Natural killer cell (primary cell): Measurements from ENCODE around the gene PARVA. TPM values are rescaled to one million over a fixed set of nuclear protein-coding genes. Genes with fewer than 3 reads are reported as not detected.

Experiments
- ATAC-seq, 3 donors: fragments of 150-1000 bp in 2 of 3; fragments of 200-7000 bp in 1 of 3; cut with Tn5 transposase; 1 replicate in 1 of 3; 2 replicates in 2 of 3; pipeline ENCODE4 v1.10.0; 2021; ENCODE audit warnings: mild to moderate bottlenecking in 2 of 3, moderate library complexity in 2 of 3
- DNase-seq, 2 donors: peaks; one replicate each; pipeline versions ENCODE4 v3.0.0 to v3.0.0-alpha.2; 2013 to 2021; ENCODE audit warnings: mixed read lengths in 1 of 2
- H3K27ac ChIP-seq: one replicate; pipeline ENCODE4 v1.5.1; 2013; ENCODE audit warnings: mild to moderate bottlenecking, low read length
- H3K27me3 ChIP-seq: one replicate; pipeline ENCODE4 v1.6.1; 2013; ENCODE audit warnings: low read length; ENCODE audit not compliant: control insufficient read depth, insufficient read depth
- H3K36me3 ChIP-seq: one replicate; pipeline ENCODE4 v1.6.1; 2013; ENCODE audit warnings: low read length; ENCODE audit not compliant: control insufficient read depth, insufficient read depth
- H3K4me1 ChIP-seq: one replicate; pipeline ENCODE4 v1.6.1; 2013; ENCODE audit warnings: low read length; ENCODE audit not compliant: control insufficient read depth, insufficient read depth
- H3K4me3 ChIP-seq: one replicate; pipeline ENCODE4 v1.5.1; 2013; ENCODE audit warnings: low read length
- H3K9me3 ChIP-seq: one replicate; pipeline ENCODE4 v1.6.1; 2013; ENCODE audit warnings: low read length; ENCODE audit not compliant: control insufficient read depth, insufficient read depth
- H3K27ac Mint-ChIP-seq, 2 donors: one replicate each; pipeline ENCODE4 v1.8.0; 2022; ENCODE audit warnings: mild to moderate bottlenecking in 2 of 2, mixed read lengths in 2 of 2, moderate library complexity in 1 of 2
- H3K27me3 Mint-ChIP-seq, 2 donors: one replicate each; pipeline ENCODE4 v1.8.0; 2022; ENCODE audit warnings: low read depth in 2 of 2, mixed read lengths in 2 of 2
- H3K36me3 Mint-ChIP-seq: one replicate; pipeline ENCODE4 v1.8.0; 2022; ENCODE audit warnings: mixed read lengths
- H3K4me1 Mint-ChIP-seq, 2 donors: one replicate each; pipeline ENCODE4 v1.8.0; 2022; ENCODE audit warnings: mixed read lengths in 2 of 2
- H3K4me3 Mint-ChIP-seq: one replicate; pipeline ENCODE4 v1.8.0; 2022; ENCODE audit warnings: mild to moderate bottlenecking, moderate library complexity, mixed read lengths
- H3K9me3 Mint-ChIP-seq, 2 donors: one replicate each; pipeline ENCODE4 v1.8.0; 2022; ENCODE audit warnings: mixed read lengths in 2 of 2
- WGBS: methylation state at CpG from one replicate; pipeline ENCODE4 v1.1.7; 2013; ENCODE audit warnings: missing lambda C conversion rate; ENCODE audit not compliant: insufficient coverage; 5-methylcytosine and 5-hydroxymethylcytosine counted together
- intact Hi-C: fragments of 100-400 bp; cut with micrococcal nuclease; formaldehyde crosslinking; loops from one replicate; pipeline ENCODE4 v1.14.2; 2022
- total RNA-seq, 4 donors: library from RNA; stranded (reverse); fragments of 120-200 nt in 1 of 4; gene quantifications; one replicate each; pipeline versions ENCODE4 v1.2.3 to v1.2.4, GENCODE V29; 2013 to 2022
- TF ChIP-seq, protein P1 (sequence below): fragments of 200-600 bp; IDR thresholded peaks from one replicate; pipeline ENCODE4 v1.8.0; 2022; ENCODE audit warnings: antibody characterized with exemption

PARVA gene
- total RNA-seq, 3 donors from 2014 or later (not counting 1 experiment from before 2014, with no cell fraction given): 0.07 to 1.0 TPM; not detected in 1

DNA sequence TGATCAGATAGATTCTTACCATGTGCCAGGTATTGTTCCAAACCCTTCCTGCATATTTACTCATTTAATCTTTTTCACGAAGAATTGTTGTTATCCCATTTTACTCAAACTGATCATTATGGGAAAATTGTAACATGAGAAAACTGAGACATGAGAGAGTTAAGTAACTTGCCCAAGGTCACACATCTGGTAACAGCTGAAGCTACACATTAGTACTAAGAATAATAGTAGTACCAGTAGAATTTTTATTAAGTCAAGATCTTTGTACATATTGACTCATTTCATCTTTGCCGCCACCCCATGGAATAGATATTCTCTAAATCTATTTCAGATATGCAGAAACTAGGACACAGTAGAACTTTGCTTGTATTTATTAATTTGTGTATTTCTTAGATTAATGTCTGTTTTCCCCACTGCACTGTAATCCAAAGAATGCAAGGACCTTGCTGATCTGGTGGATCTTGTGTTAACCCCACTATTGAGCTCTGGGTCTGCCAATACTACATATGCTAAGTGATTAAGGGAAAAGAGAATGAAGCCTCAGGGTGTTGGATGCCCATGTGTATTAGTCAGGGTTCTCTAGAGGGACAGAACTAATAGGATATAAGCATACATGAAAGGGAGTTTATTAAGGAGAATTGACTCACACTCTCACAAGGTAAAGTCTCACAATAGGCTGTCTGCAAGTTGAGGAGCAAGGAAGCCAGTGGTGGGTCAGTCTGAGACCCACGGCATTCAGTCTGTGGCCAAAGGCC is 72.8 kb downstream of the PARVA start:
- H3K27ac ChIP-seq: no peak overlapping the region
- no peak overlapping the region for H3K4me3 Mint-ChIP-seq
- peaks cover 10 to 25% of the 10 kb centered on the region in 2 donors for H3K27me3 Mint-ChIP-seq
- H3K9me3 Mint-ChIP-seq: no peaks in the 10 kb centered on the region
- no peak overlapping the region for H3K27ac Mint-ChIP-seq
- no peak overlapping the region for H3K4me3 ChIP-seq
- H3K4me1 Mint-ChIP-seq: no peaks in the 10 kb centered on the region
- no peaks in the 10 kb centered on the region for H3K9me3 ChIP-seq
- intact Hi-C loops: no loop called here
- DNase-seq (no peak), ATAC-seq (no peak)
- H3K36me3 Mint-ChIP-seq: no peaks in the 10 kb centered on the region
- H3K4me1 ChIP-seq: no peaks in the 10 kb centered on the region
- 92% methylated on average over 1 of the region's 3 CpGs for WGBS
- no peaks in the 10 kb centered on the region for H3K27me3 ChIP-seq
- H3K36me3 ChIP-seq: no peaks in the 10 kb centered on the region
- TF ChIP-seq, protein P1, sequence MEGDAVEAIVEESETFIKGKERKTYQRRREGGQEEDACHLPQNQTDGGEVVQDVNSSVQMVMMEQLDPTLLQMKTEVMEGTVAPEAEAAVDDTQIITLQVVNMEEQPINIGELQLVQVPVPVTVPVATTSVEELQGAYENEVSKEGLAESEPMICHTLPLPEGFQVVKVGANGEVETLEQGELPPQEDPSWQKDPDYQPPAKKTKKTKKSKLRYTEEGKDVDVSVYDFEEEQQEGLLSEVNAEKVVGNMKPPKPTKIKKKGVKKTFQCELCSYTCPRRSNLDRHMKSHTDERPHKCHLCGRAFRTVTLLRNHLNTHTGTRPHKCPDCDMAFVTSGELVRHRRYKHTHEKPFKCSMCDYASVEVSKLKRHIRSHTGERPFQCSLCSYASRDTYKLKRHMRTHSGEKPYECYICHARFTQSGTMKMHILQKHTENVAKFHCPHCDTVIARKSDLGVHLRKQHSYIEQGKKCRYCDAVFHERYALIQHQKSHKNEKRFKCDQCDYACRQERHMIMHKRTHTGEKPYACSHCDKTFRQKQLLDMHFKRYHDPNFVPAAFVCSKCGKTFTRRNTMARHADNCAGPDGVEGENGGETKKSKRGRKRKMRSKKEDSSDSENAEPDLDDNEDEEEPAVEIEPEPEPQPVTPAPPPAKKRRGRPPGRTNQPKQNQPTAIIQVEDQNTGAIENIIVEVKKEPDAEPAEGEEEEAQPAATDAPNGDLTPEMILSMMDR: no peak

GRCh38 chr11:12451179-12451814 is 73.9 kb downstream of the PARVA start:
- 90% methylated on average over 1 of the region's 2 CpGs for WGBS
- H3K27ac Mint-ChIP-seq: no peak overlapping the region
- H3K4me3 Mint-ChIP-seq: no peak overlapping the region
- no peak for ATAC-seq
- H3K36me3 ChIP-seq: no peaks in the 10 kb centered on the region
- H3K27me3 Mint-ChIP-seq: peaks cover 10 to 23% of the 10 kb centered on the region in 2 donors
- no peaks in the 10 kb centered on the region for H3K27me3 ChIP-seq
- H3K4me3 ChIP-seq: no peak overlapping the region
- no peak overlapping the region for H3K27ac ChIP-seq
- no peaks in the 10 kb centered on the region for H3K9me3 ChIP-seq
- DNase-seq: no peak
- no peaks in the 10 kb centered on the region for H3K4me1 ChIP-seq
- TF ChIP-seq, protein P1: no peak
- intact Hi-C loops: no loop called here
- H3K4me1 Mint-ChIP-seq: no peaks in the 10 kb centered on the region
- H3K9me3 Mint-ChIP-seq: no peaks in the 10 kb centered on the region
- H3K36me3 Mint-ChIP-seq: no peaks in the 10 kb centered on the region

DNA sequence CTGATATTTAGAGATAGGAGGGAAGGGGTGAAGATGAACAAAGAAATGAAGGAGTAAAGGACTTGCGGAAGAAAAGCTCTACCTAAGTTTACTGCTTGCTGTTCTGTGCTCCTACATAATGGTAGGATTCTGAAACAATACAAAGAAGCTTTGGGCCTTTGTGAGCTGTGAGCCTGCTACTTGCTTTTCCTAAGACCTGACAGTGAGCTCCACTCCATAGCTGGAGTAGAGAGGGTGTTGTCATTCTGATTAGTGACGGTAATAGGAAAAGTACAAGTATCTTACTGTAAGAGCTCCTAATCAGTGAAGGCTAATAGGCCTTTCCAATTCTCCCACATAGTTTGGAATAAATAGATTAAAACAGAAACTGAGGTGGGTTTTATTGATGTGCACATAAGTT is 75.9 kb downstream of the PARVA start:
- Mint-ChIP-seq H3K4me1 (no peaks in the 10 kb centered on the region), H3K27me3 (peaks cover 8 to 25% of the 10 kb centered on the region in 2 donors), H3K9me3 (no peaks in the 10 kb centered on the region), H3K4me3 (no peak overlapping the region), H3K36me3 (no peaks in the 10 kb centered on the region), H3K27ac (no peak overlapping the region)
- H3K27ac ChIP-seq: no peak overlapping the region
- H3K27me3 ChIP-seq: no peaks in the 10 kb centered on the region
- H3K4me1 ChIP-seq: no peaks in the 10 kb centered on the region
- TF ChIP-seq, protein P1: no peak
- no peak for DNase-seq
- no peak for ATAC-seq
- no peaks in the 10 kb centered on the region for H3K9me3 ChIP-seq
- intact Hi-C loops: no loop called here
- H3K36me3 ChIP-seq: no peaks in the 10 kb centered on the region
- H3K4me3 ChIP-seq: no peak overlapping the region
- 100% methylated on average over 1 of the region's 2 CpGs for WGBS
